Measurements from ENCODE around the gene SNRNP70. TPM values are rescaled to one million over a fixed set of nuclear protein-coding genes. Genes with fewer than 3 reads are reported as not detected.
A peak's percentile ranks its signal among the peaks of the same experiment; 100 is the strongest.

Gene SNRNP70
- total and polyA plus RNA-seq, 7 donors: 33.8 to 382 (median 167) TPM

- no peaks in the 10 kb centered on the region for H3K9me3 ChIP-seq
- H3K4me1 ChIP-seq: peaks cover 0 to 10% (median 9%) of the 10 kb centered on the region in 4 donors
- no peak for TF ChIP-seq POLR2AphosphoS5 (IDR thresholded peaks at IDR 0.05)
- TF ChIP-seq, protein P1, sequence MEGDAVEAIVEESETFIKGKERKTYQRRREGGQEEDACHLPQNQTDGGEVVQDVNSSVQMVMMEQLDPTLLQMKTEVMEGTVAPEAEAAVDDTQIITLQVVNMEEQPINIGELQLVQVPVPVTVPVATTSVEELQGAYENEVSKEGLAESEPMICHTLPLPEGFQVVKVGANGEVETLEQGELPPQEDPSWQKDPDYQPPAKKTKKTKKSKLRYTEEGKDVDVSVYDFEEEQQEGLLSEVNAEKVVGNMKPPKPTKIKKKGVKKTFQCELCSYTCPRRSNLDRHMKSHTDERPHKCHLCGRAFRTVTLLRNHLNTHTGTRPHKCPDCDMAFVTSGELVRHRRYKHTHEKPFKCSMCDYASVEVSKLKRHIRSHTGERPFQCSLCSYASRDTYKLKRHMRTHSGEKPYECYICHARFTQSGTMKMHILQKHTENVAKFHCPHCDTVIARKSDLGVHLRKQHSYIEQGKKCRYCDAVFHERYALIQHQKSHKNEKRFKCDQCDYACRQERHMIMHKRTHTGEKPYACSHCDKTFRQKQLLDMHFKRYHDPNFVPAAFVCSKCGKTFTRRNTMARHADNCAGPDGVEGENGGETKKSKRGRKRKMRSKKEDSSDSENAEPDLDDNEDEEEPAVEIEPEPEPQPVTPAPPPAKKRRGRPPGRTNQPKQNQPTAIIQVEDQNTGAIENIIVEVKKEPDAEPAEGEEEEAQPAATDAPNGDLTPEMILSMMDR (IDR thresholded peaks at IDR 0.05): no peak
- no peak for TF ChIP-seq POLR2A (IDR thresholded peaks at IDR 0.05)
- no peak for TF ChIP-seq EP300 (IDR thresholded peaks at IDR 0.05)
- H3K27me3 ChIP-seq: no peaks in the 10 kb centered on the region
- WGBS, 2 donors: 83 to 99% methylated on average over 1 of the region's 1 CpG
- no peak for DNase-seq
- intact Hi-C loops (cut with DNase I): loop anchor here (10.0 kb wide), 1 partner anchor 374 kb away; the partner anchor contains the start of genes ALDH16A1 and PIH1D1
- no peak overlapping the region for H3K4me3 ChIP-seq
- no peaks in the 10 kb centered on the region for H3K36me3 ChIP-seq
- no peak overlapping the region for H3K27ac ChIP-seq
These were observed 4.0 kb upstream of the SNRNP70 start for GRCh38 chr19:49081273-49081672.

DNA sequence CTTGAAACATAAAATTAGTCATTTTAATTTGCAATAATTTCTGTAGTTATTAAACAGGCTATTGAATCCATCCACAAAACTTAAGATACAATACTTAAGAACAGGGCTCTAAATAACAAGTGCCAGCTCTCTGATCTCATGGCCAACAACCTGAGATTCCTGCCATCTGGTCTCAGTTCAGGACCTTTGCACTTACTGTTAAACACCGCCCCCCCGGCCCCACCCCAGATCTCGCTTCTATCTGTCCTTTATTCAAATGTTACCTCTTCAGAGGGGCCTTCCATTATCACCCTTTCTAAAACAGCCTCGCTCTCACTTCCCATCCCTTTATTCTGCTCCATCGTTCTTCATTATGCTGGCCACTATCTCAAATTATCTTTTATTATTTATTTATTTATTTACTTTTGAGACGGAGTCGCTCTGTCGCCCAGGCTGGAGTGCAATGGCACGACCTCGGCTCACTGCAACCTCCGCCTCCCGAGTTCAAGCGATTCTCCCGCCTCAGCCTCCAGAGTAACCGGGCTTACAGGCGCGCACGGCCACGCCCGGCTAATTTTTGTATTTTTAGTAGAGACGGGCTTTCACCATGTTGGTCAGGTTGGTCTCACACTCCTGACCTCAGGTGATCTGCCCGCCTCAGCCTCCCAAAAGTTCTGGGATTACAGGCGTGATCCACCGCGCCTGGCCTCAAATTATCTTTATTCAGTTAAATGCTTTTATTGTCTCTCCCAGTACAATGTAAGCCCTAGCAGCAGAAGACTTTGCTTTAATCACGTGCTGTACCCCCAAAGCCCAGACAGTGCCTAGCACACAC lies 838 bp upstream of the SNRNP70 start:
- TF ChIP-seq, protein P1 (IDR thresholded peaks at IDR 0.05): no peak
- TF ChIP-seq POLR2AphosphoS5 (IDR thresholded peaks at IDR 0.05) (no peak), EP300 (IDR thresholded peaks at IDR 0.05) (no peak), POLR2A (IDR thresholded peaks at IDR 0.05) (no peak)
- Histone ChIP-seq H3K36me3 (peaks cover 0 to 19% (median 2%) of the 10 kb centered on the region in 4 donors), H3K4me3 (peak overlapping the region; percentile 9 to 85 (median 74)), H3K27ac (peak overlapping the region; percentile 90 to 96 (median 91)), H3K27me3 (no peaks in the 10 kb centered on the region), H3K4me1 (peaks cover 0 to 34% (median 32%) of the 10 kb centered on the region in 4 donors), H3K9me3 (no peaks in the 10 kb centered on the region)
- intact Hi-C loops (cut with DNase I): loop anchor here (2.0 to 10.0 kb wide), 2 partner anchors 30 to 370 kb away; partner anchors contain the start of genes ALDH16A1, LIN7B and PIH1D1
- DNase-seq: no peak
- WGBS, 2 donors: 23 to 58% methylated on average over 26 of the region's 26 CpGs

- Histone ChIP-seq H3K27me3 (no peaks in the 10 kb centered on the region), H3K4me1 (peaks cover 0 to 34% (median 32%) of the 10 kb centered on the region in 4 donors), H3K27ac (peak overlapping the region; percentile 90 to 96 (median 91)), H3K9me3 (no peaks in the 10 kb centered on the region), H3K36me3 (peaks cover 11 to 32% (median 13%) of the 10 kb centered on the region in 4 donors), H3K4me3 (peak overlapping the region; percentile 74 to 85 (median 80))
- TF ChIP-seq POLR2A (IDR thresholded peaks at IDR 0.05): no peak
- DNase-seq: no peak
- intact Hi-C loops (cut with DNase I): loop anchor here (2.0 to 10.0 kb wide), 2 partner anchors 29 to 369 kb away; partner anchors contain the start of genes ALDH16A1, LIN7B and PIH1D1
- WGBS, 2 donors: 0 to 1% methylated on average over 14 of the region's 14 CpGs
These were observed 599 bp downstream of the SNRNP70 start for GRCh38 chr19:49085868-49086232.

DNA sequence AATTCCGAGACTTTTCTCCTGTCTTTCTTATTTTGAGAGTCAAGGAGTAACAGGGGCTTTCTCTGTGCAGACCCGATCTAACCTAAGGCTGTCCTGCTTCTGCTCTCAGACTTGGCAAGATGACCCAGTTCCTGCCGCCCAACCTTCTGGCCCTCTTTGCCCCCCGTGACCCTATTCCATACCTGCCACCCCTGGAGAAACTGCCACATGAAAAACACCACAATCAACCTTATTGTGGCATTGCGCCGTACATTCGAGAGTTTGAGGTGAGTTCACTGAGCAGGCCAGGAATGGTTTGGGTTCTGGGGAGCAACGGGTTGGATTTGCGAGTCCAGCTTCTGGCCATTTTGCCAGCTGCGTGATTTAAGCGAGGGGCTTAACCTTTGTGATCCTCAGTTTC lies 1.0 kb downstream of the SNRNP70 start:
- no peak for TF ChIP-seq EP300 (IDR thresholded peaks at IDR 0.05)
- TF ChIP-seq POLR2AphosphoS5 (IDR thresholded peaks at IDR 0.05): no peak
- TF ChIP-seq, protein P1 (IDR thresholded peaks at IDR 0.05): no peak
- TF ChIP-seq POLR2A (IDR thresholded peaks at IDR 0.05): no peak
- Histone ChIP-seq H3K9me3 (no peaks in the 10 kb centered on the region), H3K27ac (peak overlapping the region in 3 of 4 donors; percentile 90 to 96 (median 91)), H3K4me3 (peak overlapping the region; percentile 74 to 85 (median 80)), H3K27me3 (no peaks in the 10 kb centered on the region), H3K36me3 (peaks cover 15 to 36% (median 16%) of the 10 kb centered on the region in 4 donors), H3K4me1 (peaks cover 0 to 34% (median 32%) of the 10 kb centered on the region in 4 donors)
- intact Hi-C loops (cut with DNase I): loop anchor here (10.0 kb wide), 1 partner anchor 369 kb away; the partner anchor contains the start of genes ALDH16A1 and PIH1D1
- WGBS, 2 donors: 17 to 50% methylated on average over 11 of the region's 11 CpGs
- no peak for DNase-seq

DNA sequence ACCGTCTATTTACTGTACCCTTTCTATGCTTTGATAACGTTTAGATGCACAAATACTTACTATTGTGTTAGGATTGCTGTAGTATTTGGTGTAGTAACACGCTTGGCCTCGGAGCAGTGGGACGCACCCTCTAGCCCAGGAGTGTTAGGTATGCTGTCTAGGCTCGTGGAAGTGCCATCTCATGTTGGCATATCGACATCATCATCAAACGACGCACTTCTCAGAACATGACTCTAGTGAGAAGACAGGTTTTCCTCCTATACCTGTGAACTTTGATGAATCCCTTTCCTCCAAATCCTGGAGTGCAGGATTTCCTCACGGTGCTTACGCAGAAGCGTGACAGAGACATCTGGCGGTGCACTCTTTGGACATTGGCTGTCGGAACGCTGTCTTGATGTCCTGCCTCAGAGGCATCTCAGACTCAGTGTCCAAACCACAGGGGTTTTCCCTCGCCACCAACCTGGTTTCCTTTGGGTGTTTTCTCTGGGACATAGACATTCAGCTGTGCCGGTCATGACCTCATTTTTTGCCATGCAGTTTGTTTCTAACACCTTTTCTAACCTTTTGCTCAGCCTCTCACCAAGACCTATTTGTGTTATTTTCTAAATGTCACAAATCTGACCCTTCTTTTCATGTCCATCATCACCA lies 6.3 kb downstream of the SNRNP70 start:
- H3K4me1 ChIP-seq: peaks cover 0 to 22% (median 20%) of the 10 kb centered on the region in 4 donors
- TF ChIP-seq EP300 (IDR thresholded peaks at IDR 0.05) (no peak), POLR2AphosphoS5 (IDR thresholded peaks at IDR 0.05) (no peak), POLR2A (IDR thresholded peaks at IDR 0.05) (no peak)
- TF ChIP-seq, protein P1 (IDR thresholded peaks at IDR 0.05): no peak
- 89 to 92% methylated on average over 17 of the region's 17 CpGs for WGBS, 2 donors
- H3K27ac ChIP-seq: no peak overlapping the region
- no peak for DNase-seq
- H3K36me3 ChIP-seq: peaks cover 39 to 88% (median 55%) of the 10 kb centered on the region in 4 donors
- H3K9me3 ChIP-seq: no peaks in the 10 kb centered on the region
- intact Hi-C loops (cut with DNase I): no loop called here
- no peak overlapping the region for H3K4me3 ChIP-seq
- H3K27me3 ChIP-seq: no peaks in the 10 kb centered on the region
